ENCODE results near the gene KCNQ1.

- no peak for TF ChIP-seq CTCF (conservative IDR thresholded peaks at IDR 0.05)
- TF ChIP-seq EZH2 (IDR thresholded peaks at IDR 0.05; ENCODE audit: low read depth): no peak
Observed at GRCh38 chr11:2484576-2485125, 39.8 kb downstream of the KCNQ1 start.
